T-helper 17 cell (primary cell): ENCODE measurements around the gene DNMT3A. TPM values are rescaled to one million over a fixed set of nuclear protein-coding genes. Genes with fewer than 3 reads are reported as not detected.
A peak's percentile ranks its signal among the peaks of the same experiment; 100 is the strongest.

ENCODE experiments used
- ATAC-seq: fragments of 150-1000 bp; cut with Tn5 transposase; 2 replicates; pipeline ENCODE4 v1.10.0; 2021; ENCODE audit warnings: mild to moderate bottlenecking, moderate library complexity
- DNase-seq, 3 donors: peaks; one replicate each; pipeline versions ENCODE4 v3.0.0 to v3.0.0-alpha.2; 2020 to 2021
- H3K9me3 ChIP-seq: one replicate; pipeline ENCODE4 v1.7.0; 2013; ENCODE audit warnings: low read length, mild to moderate bottlenecking; ENCODE audit not compliant: control insufficient read depth, poor library complexity, severe bottlenecking
- H3K27ac Mint-ChIP-seq: one replicate; pipeline ENCODE4 v1.8.0; 2022; ENCODE audit warnings: mild to moderate bottlenecking, moderate library complexity, mixed read lengths
- H3K27me3 Mint-ChIP-seq: one replicate; pipeline ENCODE4 v1.8.0; 2022; ENCODE audit warnings: mixed read lengths
- H3K36me3 Mint-ChIP-seq: one replicate; pipeline ENCODE4 v1.8.0; 2022; ENCODE audit warnings: low read depth, mixed read lengths
- H3K4me1 Mint-ChIP-seq: one replicate; pipeline ENCODE4 v1.8.0; 2022; ENCODE audit warnings: mild to moderate bottlenecking, mixed read lengths
- H3K4me3 Mint-ChIP-seq: one replicate; pipeline ENCODE4 v1.8.0; 2022; ENCODE audit warnings: mild to moderate bottlenecking, moderate library complexity, mixed read lengths
- total RNA-seq, 4 donors: library from RNA in 2 of 4; stranded (reverse) in 2 of 4; gene quantifications; one replicate each; pipeline ENCODE4 v1.2.3 and lab custom pipeline; 2022 to 2026

The DNMT3A gene
- 10 to 100 TPM; 62.8 to 67.6 TPM for total RNA-seq
- 85.8 to 97.9 reads per million in 2 donors for total RNA-seq (lab: John Stamatoyannopoulos, UW)

DNA sequence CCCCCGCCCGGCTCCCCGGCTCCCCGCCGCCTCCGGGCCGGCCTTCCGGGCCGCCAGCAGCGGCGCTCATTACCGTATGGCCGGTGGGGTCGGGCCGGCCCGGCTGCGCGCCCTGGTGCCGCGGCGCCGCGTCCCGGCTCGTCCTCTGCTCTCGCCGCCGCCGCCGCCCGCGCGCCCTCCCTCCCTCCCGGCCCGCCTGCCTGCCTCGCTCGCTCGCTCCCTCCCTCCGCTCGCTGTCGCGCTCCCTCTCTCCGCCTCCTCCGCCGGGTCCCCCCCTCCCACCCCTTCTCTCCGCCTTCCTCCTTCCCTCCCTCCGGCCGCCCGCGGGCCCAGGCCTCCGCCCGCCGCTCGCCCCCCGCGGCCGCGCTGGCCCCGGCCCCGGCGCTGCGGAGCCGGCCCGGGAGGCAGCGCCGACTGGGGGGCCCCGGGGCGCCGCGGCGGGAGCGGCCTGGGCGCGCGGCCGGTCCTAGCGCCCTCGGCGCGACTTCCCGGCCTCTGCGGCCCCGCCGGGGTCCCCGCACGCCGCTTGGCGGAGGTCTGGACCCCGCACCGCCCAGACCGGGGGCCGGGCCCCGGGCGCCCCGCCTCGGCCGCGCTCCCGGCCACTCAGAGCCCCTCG lies at the start of gene DNMT3A:
DNMT3A (minus strand) TSS at position 173 of the 619 bp plus-strand sequence. CDS start 27,941 bp downstream, outside the sequence.
- Mint-ChIP-seq H3K27ac (no peak within 1 kb of the TSS), H3K27me3 (no peaks in the 10 kb centered on the region), H3K36me3 (no peaks in the 10 kb centered on the region), H3K4me1 (peaks cover 20% of the 10 kb centered on the region), H3K4me3 (peak within 1 kb of the TSS; percentile 92)
- DNase-seq (peak; percentile 23 to 47 (median 46)), ATAC-seq (peak; percentile 48)
- H3K9me3 ChIP-seq = no peaks in the 10 kb centered on the region

DNA sequence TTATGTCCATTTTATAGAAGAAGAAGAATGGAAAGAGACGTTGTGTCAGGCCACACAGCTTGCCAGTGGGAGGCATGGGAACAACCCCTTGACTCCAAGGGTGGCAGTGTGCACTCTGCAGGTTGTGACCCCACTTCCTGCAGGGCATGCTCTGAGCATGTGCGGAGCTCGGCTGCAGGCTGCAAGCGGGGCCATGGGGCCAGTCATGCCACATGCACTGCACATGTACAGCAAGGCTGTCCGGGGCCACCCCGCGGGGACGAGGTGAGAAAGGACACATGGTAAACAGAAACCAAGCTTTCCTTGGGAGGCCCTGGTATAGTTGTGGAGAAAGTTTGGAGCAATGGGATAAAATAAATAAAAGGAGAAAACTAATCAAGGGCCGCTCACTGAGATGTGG lies 47.4 kb upstream of the DNMT3A start:
- ATAC-seq (no peak), DNase-seq (no peak)
- Mint-ChIP-seq H3K36me3 (peaks cover 17% of the 10 kb centered on the region), H3K27ac (no peak overlapping the region), H3K4me1 (peaks cover 12% of the 10 kb centered on the region), H3K4me3 (no peak overlapping the region), H3K27me3 (no peaks in the 10 kb centered on the region)
- no peaks in the 10 kb centered on the region for H3K9me3 ChIP-seq

DNA sequence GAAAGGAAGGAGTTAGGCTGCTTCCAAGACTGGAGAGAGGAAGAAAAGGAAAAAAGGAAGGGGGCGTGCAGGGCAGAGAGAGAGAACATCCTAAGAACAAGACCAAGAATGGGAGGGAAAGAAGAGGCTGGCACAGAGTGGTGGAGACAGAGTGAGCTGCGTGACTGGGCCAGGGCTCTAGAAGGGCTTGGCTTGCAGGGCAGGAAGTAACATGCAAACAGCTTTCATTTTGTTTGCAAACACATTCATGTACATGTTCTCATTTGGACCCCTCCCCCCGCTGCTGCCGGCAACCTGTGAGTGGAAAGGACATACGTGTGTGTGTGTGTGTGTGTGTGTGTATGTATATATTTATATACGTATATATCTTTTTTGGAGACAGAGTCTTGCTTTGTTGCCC lies 46.8 kb upstream of the DNMT3A start:
- ATAC-seq = no peak
- Mint-ChIP-seq H3K4me1 (peaks cover 10% of the 10 kb centered on the region), H3K27ac (no peak overlapping the region), H3K4me3 (no peak overlapping the region), H3K36me3 (peaks cover 17% of the 10 kb centered on the region), H3K27me3 (no peaks in the 10 kb centered on the region)
- DNase-seq = no peak
- no peaks in the 10 kb centered on the region for H3K9me3 ChIP-seq

DNA sequence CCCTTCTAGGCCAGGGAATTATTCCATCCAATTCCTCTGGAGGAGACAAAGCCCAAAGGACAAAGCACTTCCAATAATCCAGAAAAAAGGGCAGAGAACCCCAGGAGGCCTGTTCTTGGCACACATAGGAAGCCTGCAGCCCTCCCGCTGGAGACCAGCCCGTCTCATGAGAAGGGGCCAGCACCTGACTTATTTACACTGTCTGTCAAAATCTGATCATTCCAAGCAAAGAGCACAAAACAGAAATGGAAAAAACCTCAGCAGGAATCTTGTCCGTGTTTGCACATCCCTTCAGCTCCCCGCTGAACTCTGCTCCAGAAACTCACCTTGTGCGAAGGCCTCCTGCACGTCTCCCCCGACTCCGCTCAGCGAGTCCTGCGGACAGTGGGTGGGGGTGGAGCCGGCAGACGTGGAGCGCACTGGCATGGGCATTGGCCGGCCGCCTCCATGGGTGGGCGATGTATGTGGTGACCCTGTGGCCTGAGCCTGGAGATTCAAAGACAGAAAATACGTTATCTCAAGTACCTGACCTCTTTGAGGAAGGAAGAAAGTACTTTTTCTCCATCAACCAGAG lies 46.2 kb upstream of the DNMT3A start:
- Mint-ChIP-seq H3K27ac (peak overlapping the region; percentile 67), H3K36me3 (peaks cover 17% of the 10 kb centered on the region), H3K4me1 (peaks cover 10% of the 10 kb centered on the region), H3K27me3 (no peaks in the 10 kb centered on the region), H3K4me3 (peak overlapping the region; percentile 66)
- DNase-seq (no peak), ATAC-seq (no peak)
- H3K9me3 ChIP-seq = no peaks in the 10 kb centered on the region

DNA sequence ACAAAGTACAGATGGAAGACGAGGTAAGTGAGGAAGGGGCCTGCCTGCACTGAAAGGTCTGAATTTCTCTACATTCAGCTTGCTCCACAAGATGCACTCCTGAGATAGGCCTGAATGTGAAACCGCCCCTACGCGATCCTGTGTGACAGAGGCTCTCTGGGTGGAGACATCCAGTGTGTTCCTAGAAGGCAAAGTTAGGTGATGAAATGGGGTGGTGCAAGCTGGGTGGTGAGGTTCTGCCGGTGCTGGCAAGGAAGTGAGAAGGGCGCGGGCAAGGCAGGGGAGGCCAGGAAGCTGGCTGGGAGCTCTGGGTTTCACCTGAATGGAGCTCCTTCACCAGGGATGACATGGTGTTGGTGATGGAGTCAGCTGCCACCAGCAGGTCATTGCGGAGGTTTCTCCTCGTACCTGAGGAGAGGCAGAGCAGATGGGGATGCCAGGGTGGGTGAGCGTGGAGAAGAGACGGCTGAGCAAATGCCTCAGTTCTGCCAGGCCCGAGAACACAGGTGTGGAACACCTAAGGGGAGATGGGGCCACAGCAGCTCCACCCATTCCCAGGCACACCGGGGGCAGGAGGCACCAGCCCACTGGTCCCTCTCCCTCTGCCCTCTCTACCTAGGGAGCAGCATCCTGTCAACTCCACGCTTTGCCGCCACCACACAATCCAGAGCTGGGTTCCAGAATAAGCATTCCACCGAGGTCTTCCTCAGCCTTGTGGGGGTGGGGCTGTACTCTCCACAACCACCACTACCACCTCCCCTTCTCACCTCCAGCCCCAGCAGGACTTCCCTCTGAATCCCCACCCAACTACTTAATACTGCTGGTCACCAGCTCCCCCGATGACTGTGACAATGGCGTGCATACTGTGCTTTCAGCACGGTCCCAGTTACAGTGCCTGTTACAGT lies 45.5 kb upstream of the DNMT3A start:
- H3K9me3 ChIP-seq = no peaks in the 10 kb centered on the region
- Mint-ChIP-seq H3K36me3 (peaks cover 17% of the 10 kb centered on the region), H3K27me3 (no peaks in the 10 kb centered on the region), H3K4me3 (peak overlapping the region; percentile 66), H3K4me1 (peaks cover 8% of the 10 kb centered on the region), H3K27ac (peak overlapping the region; percentile 67)
- ATAC-seq = no peak
- no peak for DNase-seq

DNA sequence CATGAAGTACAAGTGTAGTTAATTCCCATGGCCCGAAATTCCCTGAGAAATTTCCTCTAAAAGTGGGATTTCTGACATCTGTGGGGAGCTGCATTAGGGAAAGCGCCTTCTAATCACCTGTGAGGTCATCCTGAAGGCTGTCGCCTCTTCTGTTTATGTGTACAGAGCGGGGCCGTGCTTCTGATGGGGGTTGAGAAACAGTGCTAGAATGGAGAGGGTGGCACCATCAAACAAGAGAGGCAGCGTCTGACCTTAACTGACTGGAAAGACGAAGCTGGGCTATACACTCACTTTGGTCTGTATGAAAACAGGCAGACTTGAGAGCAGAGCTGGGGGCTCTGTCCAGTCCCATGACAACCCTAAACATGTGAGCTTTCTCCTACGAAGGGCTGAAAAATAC lies 44.2 kb upstream of the DNMT3A start:
- Mint-ChIP-seq H3K27me3 (no peaks in the 10 kb centered on the region), H3K4me1 (peaks cover 10% of the 10 kb centered on the region), H3K4me3 (no peak overlapping the region), H3K27ac (no peak overlapping the region), H3K36me3 (peaks cover 15% of the 10 kb centered on the region)
- ATAC-seq (no peak), DNase-seq (no peak)
- H3K9me3 ChIP-seq = no peaks in the 10 kb centered on the region

DNA sequence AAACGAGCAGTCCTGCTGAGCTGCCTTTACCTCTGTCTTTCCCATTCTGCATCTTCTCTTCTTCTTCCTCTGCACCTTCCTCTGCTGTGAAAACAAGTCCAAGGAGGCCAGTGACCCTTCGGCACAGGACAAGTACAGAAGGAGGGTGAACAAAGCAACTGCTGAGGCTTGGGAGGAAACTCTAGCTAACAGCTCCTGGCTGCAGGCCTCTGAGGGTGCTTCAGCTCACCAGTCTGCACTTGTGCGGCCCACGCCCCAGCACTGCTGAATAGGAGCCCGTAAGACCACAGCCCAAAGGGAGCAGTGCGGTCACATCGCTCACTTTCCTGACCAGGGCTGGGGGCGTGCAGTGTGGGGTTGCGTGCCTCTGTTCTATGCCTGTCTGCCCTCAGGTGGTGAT lies 42.1 kb upstream of the DNMT3A start:
- ATAC-seq (no peak), DNase-seq (no peak)
- H3K27ac Mint-ChIP-seq = no peak overlapping the region

DNA sequence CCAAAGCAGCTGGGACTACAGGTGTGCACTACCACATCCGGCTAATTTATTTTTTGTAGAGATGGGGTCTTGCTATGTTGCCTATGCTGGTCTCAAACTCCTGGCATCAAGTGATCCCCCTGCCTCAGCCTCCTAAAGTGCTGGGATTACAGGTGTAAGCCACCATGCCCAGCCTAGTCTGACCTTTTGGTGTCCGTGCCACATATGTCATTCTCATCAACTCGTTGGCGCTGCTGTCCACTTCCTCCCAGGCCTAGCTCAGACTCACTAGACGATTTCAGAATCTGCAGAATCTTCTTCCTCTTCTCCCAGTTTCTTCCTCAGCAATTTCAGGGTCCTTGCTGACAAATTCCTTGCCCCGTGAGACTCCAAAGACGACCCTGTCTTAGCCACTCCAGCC lies 39.8 kb upstream of the DNMT3A start:
- Mint-ChIP-seq H3K27ac (peak overlapping the region; percentile 77), H3K4me1 (peaks cover 24% of the 10 kb centered on the region), H3K36me3 (peaks cover 3% of the 10 kb centered on the region), H3K4me3 (no peak overlapping the region), H3K27me3 (no peaks in the 10 kb centered on the region)
- ATAC-seq = no peak
- DNase-seq = no peak
- H3K9me3 ChIP-seq = no peaks in the 10 kb centered on the region

More for the DNA sequence above, 42.1 kb upstream of the DNMT3A start:
- no peaks in the 10 kb centered on the region for H3K9me3 ChIP-seq
- no peaks in the 10 kb centered on the region for H3K27me3 Mint-ChIP-seq
- H3K4me3 Mint-ChIP-seq = no peak overlapping the region
- H3K4me1 Mint-ChIP-seq = peaks cover 20% of the 10 kb centered on the region
- H3K36me3 Mint-ChIP-seq = peaks cover 15% of the 10 kb centered on the region

DNA sequence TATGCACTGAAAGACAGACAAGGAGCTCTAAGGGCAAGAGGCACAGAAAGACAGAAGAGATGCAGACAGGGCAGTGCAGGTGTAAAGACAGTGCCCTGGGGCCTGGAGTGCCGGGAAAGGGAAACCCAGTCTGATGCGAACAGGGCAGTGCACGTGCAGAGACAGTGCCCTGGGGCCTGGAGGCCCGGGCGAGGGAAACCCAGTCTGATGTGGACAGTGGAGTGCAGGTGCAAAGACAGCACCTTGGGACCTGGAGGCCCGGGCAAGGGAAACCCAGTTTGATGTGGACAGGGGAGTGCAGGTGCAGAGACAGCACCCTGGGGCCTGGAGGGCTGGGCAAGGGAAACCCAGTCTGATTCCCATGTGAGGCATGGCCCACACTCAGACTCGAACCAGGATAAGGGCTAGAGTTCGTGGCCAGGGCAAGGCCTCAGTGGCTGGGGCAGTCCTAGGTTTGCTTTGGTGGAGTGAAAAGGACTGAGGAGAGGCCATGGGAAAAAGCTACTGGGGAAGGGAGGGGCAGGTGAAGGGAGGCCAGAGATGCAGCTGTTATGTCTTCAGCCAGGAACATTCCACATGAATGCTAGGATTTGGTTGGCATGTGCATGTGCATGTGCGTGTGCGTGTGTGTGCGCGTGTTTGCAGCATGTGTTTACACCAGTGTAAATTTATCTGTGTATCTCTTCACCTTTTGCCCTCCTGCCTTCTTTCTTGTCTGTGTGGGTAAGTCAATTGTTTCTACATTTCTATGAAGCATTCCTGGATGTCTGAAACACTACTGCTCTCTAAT lies 39.1 kb upstream of the DNMT3A start:
- ATAC-seq (no peak), DNase-seq (no peak)
- Mint-ChIP-seq H3K4me1 (peaks cover 29% of the 10 kb centered on the region), H3K27me3 (no peaks in the 10 kb centered on the region), H3K4me3 (peak overlapping the region; percentile 45), H3K36me3 (peaks cover 2% of the 10 kb centered on the region), H3K27ac (peak overlapping the region; percentile 74)
- H3K9me3 ChIP-seq = no peaks in the 10 kb centered on the region

DNA sequence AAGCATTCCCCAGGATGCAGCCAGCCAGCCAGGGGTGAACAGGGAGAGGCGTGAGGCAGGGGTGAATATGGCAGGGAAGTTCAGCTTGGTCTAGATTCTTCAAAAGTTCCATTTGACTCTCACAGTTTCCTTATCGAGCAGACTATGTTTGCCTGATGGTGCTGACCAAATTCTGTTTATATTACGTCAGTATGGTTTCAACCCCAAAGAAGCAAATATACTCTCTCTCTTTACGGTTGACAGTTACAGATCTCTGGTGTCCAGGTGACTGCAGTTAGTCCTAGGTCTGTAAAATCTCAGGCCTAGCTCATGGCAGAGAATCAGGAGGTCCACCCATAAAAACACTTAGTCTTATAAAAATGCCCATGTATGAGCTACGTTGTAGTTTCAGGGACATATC lies 38.3 kb upstream of the DNMT3A start:
- H3K4me1 Mint-ChIP-seq = peaks cover 30% of the 10 kb centered on the region
- H3K9me3 ChIP-seq = no peaks in the 10 kb centered on the region
- no peaks in the 10 kb centered on the region for H3K27me3 Mint-ChIP-seq
- no peak overlapping the region for H3K4me3 Mint-ChIP-seq
- ATAC-seq = no peak
- peak overlapping the region; percentile 74 for H3K27ac Mint-ChIP-seq
- DNase-seq = no peak
- H3K36me3 Mint-ChIP-seq = peaks cover 2% of the 10 kb centered on the region

DNA sequence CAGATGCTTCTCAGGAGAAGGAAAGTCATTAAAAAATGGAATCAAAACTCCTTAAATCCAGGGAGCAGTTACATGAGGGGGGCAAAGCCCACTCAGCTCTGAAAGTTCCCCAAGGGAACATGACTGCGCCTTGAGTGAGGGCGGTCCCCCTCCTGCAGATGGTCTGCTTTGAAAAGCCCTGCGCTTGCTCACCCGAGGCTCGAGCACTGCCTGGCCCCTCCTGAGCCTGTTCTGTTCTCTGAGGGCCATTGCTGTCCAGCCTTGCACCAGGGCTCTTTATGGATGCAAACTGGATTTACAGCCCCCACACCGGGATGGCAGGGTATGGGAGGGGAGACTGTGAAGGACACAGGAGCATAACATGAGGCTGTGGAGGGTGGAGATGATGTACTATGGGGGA lies 37.8 kb upstream of the DNMT3A start:
- no peak for ATAC-seq
- no peaks in the 10 kb centered on the region for H3K9me3 ChIP-seq
- Mint-ChIP-seq H3K36me3 (peaks cover 2% of the 10 kb centered on the region), H3K27ac (peak overlapping the region; percentile 74), H3K4me3 (no peak overlapping the region), H3K4me1 (peaks cover 30% of the 10 kb centered on the region), H3K27me3 (no peaks in the 10 kb centered on the region)
- DNase-seq = no peak

DNA sequence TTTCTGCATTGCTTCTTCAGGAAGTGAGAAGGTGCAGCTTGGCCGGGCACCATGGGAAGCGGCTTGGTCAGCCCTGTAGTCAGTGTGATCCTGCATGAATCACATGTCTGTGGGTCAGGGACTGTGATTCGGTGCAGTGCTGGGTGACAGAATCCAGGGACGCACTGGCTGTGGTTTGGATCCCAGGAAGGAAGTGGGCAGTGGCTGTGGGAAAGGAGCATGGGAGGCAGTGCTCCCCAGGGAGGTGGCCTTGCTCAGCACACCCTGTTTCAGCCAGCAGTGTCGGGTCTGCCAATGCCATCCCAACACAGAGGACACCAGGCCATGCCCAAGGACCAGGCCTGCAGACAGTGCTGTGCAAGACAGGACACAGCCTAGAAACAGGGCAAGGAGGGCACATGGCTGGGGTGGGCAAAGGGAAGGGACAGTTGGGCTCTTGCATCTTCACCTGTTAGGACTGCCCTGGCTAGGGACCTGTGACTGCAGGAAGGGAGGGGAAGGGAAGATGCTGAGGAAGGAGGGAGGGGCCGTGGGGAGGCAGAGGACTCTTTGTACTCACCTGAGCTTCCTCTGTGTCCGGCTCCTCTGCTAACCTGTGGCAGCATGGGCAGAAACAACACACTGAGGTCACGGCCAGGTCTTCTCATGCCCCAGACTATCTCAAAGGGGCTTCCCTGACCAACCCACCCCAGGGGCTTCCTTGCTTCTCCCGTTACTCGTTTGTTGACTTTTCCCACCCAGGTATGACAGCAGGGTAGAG lies 37.2 kb upstream of the DNMT3A start:
- no peak for DNase-seq
- Mint-ChIP-seq H3K4me3 (no peak overlapping the region), H3K36me3 (peaks cover 2% of the 10 kb centered on the region), H3K27me3 (no peaks in the 10 kb centered on the region), H3K4me1 (peaks cover 30% of the 10 kb centered on the region), H3K27ac (peak overlapping the region; percentile 74)
- ATAC-seq = no peak
- H3K9me3 ChIP-seq = no peaks in the 10 kb centered on the region
